Measurements from ENCODE around the gene MRPS23. TPM values are rescaled to one million over a fixed set of nuclear protein-coding genes. Genes with fewer than 3 reads are reported as not detected.

MRPS23 gene
- polyA plus RNA-seq, 1 donor from 2014 or later = 80.5 TPM

GRCh38 chr17:57877803-57878377 lies 28.0 kb upstream of the MRPS23 start:
- H3K27ac ChIP-seq (ENCODE audit: low read length) = no peak overlapping the region
- TF ChIP-seq TAF1 (IDR thresholded peaks at IDR 0.05; ENCODE audit: low read depth) = no peak
- H3K9ac ChIP-seq (ENCODE audit: low read length) = no peak overlapping the region

GRCh38 chr17:57876866-57877237 lies 27.0 kb upstream of the MRPS23 start:
- no peaks in the 10 kb centered on the region for H4K20me1 ChIP-seq (ENCODE audit: insufficient read depth)
- H3K79me2 ChIP-seq (replicated peaks; ENCODE audit: insufficient read depth, low read length) = no peaks in the 10 kb centered on the region
- H2AFZ ChIP-seq (ENCODE audit: low read depth, low read length) = no peak overlapping the region
- TF ChIP-seq RAD21 (conservative IDR thresholded peaks at IDR 0.05) (no peak), CTCF (IDR thresholded peaks at IDR 0.05; ENCODE audit: poor library complexity, severe bottlenecking) (no peak), MXI1 (conservative IDR thresholded peaks at IDR 0.05; ENCODE audit: poor library complexity, severe bottlenecking) (no peak), REST (IDR thresholded peaks at IDR 0.05; ENCODE audit: borderline replicate concordance) (no peak), POLR2AphosphoS5 (IDR thresholded peaks at IDR 0.05) (no peak), EZH2 (IDR thresholded peaks at IDR 0.05; ENCODE audit: borderline replicate concordance, insufficient read depth, low read length, poor library complexity, severe bottlenecking) (no peak), SMC3 (conservative IDR thresholded peaks at IDR 0.05; ENCODE audit: poor library complexity) (no peak), EP300 (conservative IDR thresholded peaks at IDR 0.05; ENCODE audit: poor library complexity, severe bottlenecking) (no peak), TAF1 (IDR thresholded peaks at IDR 0.05; ENCODE audit: low read depth) (no peak)
- no peaks in the 10 kb centered on the region for H3F3A ChIP-seq (ENCODE audit: insufficient read depth, low read length, poor library complexity, severe bottlenecking)
- H3K9ac ChIP-seq (ENCODE audit: low read length) = no peak overlapping the region
- no peak overlapping the region for H3K4me3 ChIP-seq (ENCODE audit: low read length)
- no peaks in the 10 kb centered on the region for H3K9me3 ChIP-seq (ENCODE audit: low read length)
- H3K27me3 ChIP-seq (ENCODE audit: insufficient read depth, low read depth, low read length) = no peaks in the 10 kb centered on the region
- H3K9me2 ChIP-seq (ENCODE audit: insufficient read depth, low read length) = no peaks in the 10 kb centered on the region
- no peak overlapping the region for H3K27ac ChIP-seq (ENCODE audit: low read length)
- no peak overlapping the region for H3K4me2 ChIP-seq (ENCODE audit: low read length)
- no peaks in the 10 kb centered on the region for H3K36me3 ChIP-seq (ENCODE audit: insufficient read depth, low read length)

More at GRCh38 chr17:57877803-57878377, 28.0 kb upstream of the MRPS23 start:
- no peaks in the 10 kb centered on the region for H3F3A ChIP-seq (ENCODE audit: insufficient read depth, low read length, poor library complexity, severe bottlenecking)
- H3K36me3 ChIP-seq (ENCODE audit: insufficient read depth, low read length) = no peaks in the 10 kb centered on the region
- no peaks in the 10 kb centered on the region for H4K20me1 ChIP-seq (ENCODE audit: insufficient read depth)
- H3K27me3 ChIP-seq (ENCODE audit: insufficient read depth, low read depth, low read length) = no peaks in the 10 kb centered on the region
- H3K9me3 ChIP-seq (ENCODE audit: low read length) = no peaks in the 10 kb centered on the region
- no peaks in the 10 kb centered on the region for H3K79me2 ChIP-seq (replicated peaks; ENCODE audit: insufficient read depth, low read length)
- H3K4me3 ChIP-seq (ENCODE audit: low read length) = no peak overlapping the region
- H3K4me2 ChIP-seq (ENCODE audit: low read length) = no peak overlapping the region
- no peaks in the 10 kb centered on the region for H3K9me2 ChIP-seq (ENCODE audit: insufficient read depth, low read length)
- no peak overlapping the region for H2AFZ ChIP-seq (ENCODE audit: low read depth, low read length)
